Measurements from ENCODE around the gene RNF115.
"Not testable (repeated sequence)": the region's sequence is repeated elsewhere in the genome, so short reads cannot be mapped to it uniquely, and the experiment has no call there.

Gene RNF115

DNA sequence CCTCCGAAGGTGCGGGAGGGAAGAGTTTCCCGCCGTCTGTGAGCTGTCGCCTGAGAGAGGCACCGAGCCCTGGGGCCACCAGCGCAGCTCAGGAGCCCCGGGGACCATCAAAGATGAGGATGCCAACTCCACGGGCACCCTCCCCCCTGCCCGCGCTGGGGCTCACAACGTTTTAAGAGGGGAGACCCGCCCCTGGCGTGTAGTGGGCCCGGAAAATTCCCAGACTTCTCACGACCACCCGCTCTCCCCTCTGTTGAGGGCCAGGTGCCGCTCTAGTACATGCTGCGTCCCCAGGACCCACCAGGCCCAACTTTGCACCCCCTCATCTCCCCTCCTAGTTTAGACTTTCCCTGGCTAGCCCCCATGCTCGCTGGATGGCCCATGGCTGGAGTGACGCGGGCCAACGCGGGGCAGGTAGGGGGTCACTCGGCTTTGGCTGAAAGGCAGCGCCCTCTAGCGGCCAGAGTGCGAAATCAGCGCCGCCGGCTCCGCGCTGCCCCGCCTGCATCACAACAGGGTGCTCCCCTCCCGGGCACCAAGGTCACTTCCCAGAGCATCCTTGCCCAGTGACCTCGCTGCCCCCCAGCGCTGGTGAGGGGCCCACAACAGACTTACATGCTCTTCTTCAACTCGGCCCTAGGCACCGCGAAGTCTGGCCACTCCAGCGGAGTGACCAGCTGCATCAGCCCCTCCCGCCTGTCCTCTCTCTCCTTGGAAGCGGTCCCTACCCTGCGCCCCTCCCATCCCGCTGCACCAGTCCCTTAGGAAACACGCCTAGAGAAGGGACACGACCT lies 102.8 kb downstream of the RNF115 start:
- ChIA-PET POLR2A (interaction anchor here (1.9 kb wide), 1 partner anchor 103 kb away, joined by 7 read pairs; the partner anchor contains the start of genes POLR3C and RNF115), CTCF (interaction anchor here (0.6 to 2.0 kb wide), 6 partner anchors 8 to 124 kb away, joined by 3 to 8 read pairs (median 4); no protein-coding TSS in a partner anchor)
- TF ChIP-seq, protein P1, sequence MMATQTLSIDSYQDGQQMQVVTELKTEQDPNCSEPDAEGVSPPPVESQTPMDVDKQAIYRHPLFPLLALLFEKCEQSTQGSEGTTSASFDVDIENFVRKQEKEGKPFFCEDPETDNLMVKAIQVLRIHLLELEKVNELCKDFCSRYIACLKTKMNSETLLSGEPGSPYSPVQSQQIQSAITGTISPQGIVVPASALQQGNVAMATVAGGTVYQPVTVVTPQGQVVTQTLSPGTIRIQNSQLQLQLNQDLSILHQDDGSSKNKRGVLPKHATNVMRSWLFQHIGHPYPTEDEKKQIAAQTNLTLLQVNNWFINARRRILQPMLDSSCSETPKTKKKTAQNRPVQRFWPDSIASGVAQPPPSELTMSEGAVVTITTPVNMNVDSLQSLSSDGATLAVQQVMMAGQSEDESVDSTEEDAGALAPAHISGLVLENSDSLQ (IDR thresholded peaks at IDR 0.05) = no peak
- TF ChIP-seq FOXK2 (IDR thresholded peaks at IDR 0.05) (no peak), HDGF (IDR thresholded peaks at IDR 0.05; ENCODE audit: borderline replicate concordance) (no peak)
- DNase-seq (ENCODE audit: extremely low spot score) = peak; percentile 91

DNA sequence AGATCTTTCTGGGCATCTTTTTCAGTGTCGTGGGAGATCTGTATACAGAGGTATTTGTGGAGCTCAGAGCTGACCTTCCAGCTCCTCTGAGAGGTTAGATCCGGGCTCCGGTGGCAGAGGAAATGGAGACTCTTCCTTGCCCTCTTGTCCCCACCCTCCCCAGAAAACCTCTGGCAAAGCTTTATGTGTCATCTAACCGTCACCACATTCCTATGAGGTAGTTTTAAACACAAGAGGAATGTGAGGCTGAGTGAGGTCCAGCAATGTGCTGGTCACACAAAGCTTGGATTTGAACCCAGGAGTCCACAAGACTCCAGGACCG lies 103.4 kb downstream of the RNF115 start:
- no peak for DNase-seq (ENCODE audit: extremely low spot score)
- CTCF ChIA-PET = interaction anchor here (0.9 to 2.0 kb wide), 4 partner anchors 11 to 124 kb away, joined by 3 to 8 read pairs (median 4); no protein-coding TSS in a partner anchor
- POLR2A ChIA-PET = interaction anchor here (1.9 kb wide), 1 partner anchor 104 kb away, joined by 7 read pairs; the partner anchor contains the start of genes POLR3C and RNF115
- TF ChIP-seq ELF4 (IDR thresholded peaks at IDR 0.05) (no peak), CTBP1 (IDR thresholded peaks at IDR 0.05; ENCODE audit: borderline replicate concordance) (no peak), NFRKB (IDR thresholded peaks at IDR 0.05) (no peak), ZNF384 (IDR thresholded peaks at IDR 0.05) (no peak), FOXK2 (IDR thresholded peaks at IDR 0.05) (no peak), TARDBP (IDR thresholded peaks at IDR 0.05) (no peak), SUZ12 (IDR thresholded peaks at IDR 0.05) (no peak), FOXA1 (IDR thresholded peaks at IDR 0.05) (no peak), L3MBTL2 (conservative IDR thresholded peaks at IDR 0.05) (no peak), HDGF (IDR thresholded peaks at IDR 0.05; ENCODE audit: borderline replicate concordance) (no peak), LEF1 (IDR thresholded peaks at IDR 0.05; ENCODE audit: borderline replicate concordance) (no peak), BHLHE40 (IDR thresholded peaks at IDR 0.05; ENCODE audit: borderline replicate concordance) (no peak)
- TF ChIP-seq, protein P1 (IDR thresholded peaks at IDR 0.05) = no peak

DNA sequence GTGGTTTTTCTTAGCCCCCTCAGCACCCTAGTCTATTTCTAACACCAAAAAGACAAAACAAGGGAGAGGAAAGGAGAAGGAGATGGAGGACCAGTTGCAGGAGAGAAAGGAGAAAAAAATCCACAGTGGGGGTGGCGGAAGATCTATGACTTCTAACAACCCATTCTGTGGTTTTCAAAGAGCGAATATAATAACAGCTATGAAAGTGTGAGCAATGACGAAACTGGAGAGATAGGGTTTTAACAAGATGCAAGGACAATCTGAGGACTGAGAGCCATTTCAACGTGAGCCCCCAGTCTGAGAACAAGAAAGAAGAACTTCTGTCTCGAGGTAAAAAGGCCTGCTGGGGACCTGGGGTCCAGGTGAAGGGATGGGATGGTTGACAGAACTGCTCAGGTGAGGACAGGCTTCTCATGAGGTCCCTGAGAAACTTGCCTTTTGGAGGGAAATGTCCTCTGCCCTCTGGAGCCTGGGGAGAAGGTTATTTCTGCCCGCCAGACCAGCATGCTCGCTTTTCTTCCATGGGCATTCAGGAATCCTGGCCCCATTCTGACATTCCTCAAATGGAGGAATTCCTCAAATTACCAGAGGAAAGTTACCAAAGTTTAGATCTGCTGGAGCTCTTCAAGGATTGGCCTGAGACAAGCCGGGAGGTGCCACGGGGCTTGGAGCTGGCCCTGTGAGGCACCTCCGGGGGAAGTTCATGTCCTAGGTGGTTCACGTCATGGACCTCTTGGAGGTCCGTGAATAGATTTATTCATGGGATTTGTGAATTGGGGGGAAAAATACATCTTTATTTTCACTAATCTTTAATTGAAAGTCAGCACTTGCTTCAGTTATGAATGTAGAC lies 104.4 kb downstream of the RNF115 start, which contains the start of gene CD160:
CD160 (plus strand) TSS at position 270 of the 850 bp plus-strand sequence. CDS start 8,829 bp downstream, outside the sequence.
- CTCF ChIA-PET = interaction anchor here (1.1 kb wide), 2 partner anchors 19 to 32 kb away, joined by 3 to 4 read pairs; no protein-coding TSS in a partner anchor
- no peak for TF ChIP-seq FOXK2 (IDR thresholded peaks at IDR 0.05)
- TF ChIP-seq L3MBTL2 (conservative IDR thresholded peaks at IDR 0.05) = no peak
- TF ChIP-seq FOXA1 (IDR thresholded peaks at IDR 0.05) = no peak
- TF ChIP-seq HDGF (IDR thresholded peaks at IDR 0.05; ENCODE audit: borderline replicate concordance) = no peak
- TF ChIP-seq, protein P1 (IDR thresholded peaks at IDR 0.05) = no peak
- no peak for TF ChIP-seq ARNT (IDR thresholded peaks at IDR 0.05)
- TF ChIP-seq TARDBP (IDR thresholded peaks at IDR 0.05) = no peak
- no peak for TF ChIP-seq ZNF384 (IDR thresholded peaks at IDR 0.05)
- TF ChIP-seq SUZ12 (IDR thresholded peaks at IDR 0.05) = no peak
- TF ChIP-seq ELF4 (IDR thresholded peaks at IDR 0.05) = no peak
- no peak for TF ChIP-seq FOXM1 (IDR thresholded peaks at IDR 0.05; ENCODE audit: borderline replicate concordance)
- no peak for TF ChIP-seq BHLHE40 (IDR thresholded peaks at IDR 0.05; ENCODE audit: borderline replicate concordance)
- no peak for TF ChIP-seq LEF1 (IDR thresholded peaks at IDR 0.05; ENCODE audit: borderline replicate concordance)
- no peak for TF ChIP-seq CTBP1 (IDR thresholded peaks at IDR 0.05; ENCODE audit: borderline replicate concordance)
- TF ChIP-seq SP1 (IDR thresholded peaks at IDR 0.05) = no peak
- TF ChIP-seq NFRKB (IDR thresholded peaks at IDR 0.05) = no peak
- DNase-seq (ENCODE audit: extremely low spot score) = no peak
- POLR2A ChIA-PET = interaction anchor here (1.9 kb wide), 1 partner anchor 105 kb away, joined by 7 read pairs; the partner anchor contains the start of genes POLR3C and RNF115

DNA sequence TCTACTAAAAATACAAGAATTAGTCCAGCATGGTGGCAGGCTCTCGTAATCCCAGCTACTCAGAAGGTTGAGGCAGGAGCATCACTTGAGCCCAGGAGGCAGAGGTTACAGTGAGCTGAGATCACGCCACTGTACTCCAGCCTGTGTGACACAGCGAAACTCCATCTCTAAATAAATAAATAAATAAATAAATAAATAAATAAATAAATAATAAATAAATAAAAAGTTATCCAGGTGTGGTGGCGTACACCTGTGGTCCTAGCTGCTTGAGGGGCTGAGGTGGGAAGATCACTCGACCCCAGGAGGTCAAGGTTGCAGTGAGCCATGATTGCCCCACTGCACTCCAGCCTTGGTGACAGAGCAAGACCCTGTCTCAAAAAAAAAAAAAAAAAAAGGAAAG lies 105.4 kb downstream of the RNF115 start:
- CTCF ChIA-PET; POLR2A ChIA-PET; DNase-seq (ENCODE audit: extremely low spot score): not testable (repeated sequence)

DNA sequence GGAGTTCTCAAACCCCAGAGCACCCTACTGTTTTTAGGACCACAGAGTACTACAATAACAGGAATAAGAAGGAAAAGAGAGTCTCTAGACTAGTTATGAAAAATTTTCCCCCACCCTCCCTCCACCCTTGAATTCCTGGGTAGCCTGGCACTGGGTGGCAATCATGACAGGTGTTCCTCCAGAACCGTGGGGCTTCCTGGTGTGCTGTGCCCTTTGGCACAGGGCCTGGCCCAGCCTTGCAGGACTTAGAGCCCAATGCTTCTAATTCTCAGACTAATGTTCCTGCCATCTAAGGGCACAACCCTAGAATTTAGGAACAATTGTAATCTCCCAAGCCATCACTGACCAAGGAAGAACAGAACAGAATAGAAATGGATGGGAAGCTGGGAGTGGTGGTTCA lies 106.1 kb downstream of the RNF115 start:
- ChIA-PET CTCF (no interaction called here), POLR2A (no interaction called here)
- TF ChIP-seq HDGF (IDR thresholded peaks at IDR 0.05; ENCODE audit: borderline replicate concordance) (no peak), ELF4 (IDR thresholded peaks at IDR 0.05) (no peak), NFRKB (IDR thresholded peaks at IDR 0.05) (no peak), FOXM1 (IDR thresholded peaks at IDR 0.05; ENCODE audit: borderline replicate concordance) (no peak), ARNT (IDR thresholded peaks at IDR 0.05) (no peak), ZNF384 (IDR thresholded peaks at IDR 0.05) (no peak), CTBP1 (IDR thresholded peaks at IDR 0.05; ENCODE audit: borderline replicate concordance) (no peak), TARDBP (IDR thresholded peaks at IDR 0.05) (no peak), SUZ12 (IDR thresholded peaks at IDR 0.05) (no peak), BHLHE40 (IDR thresholded peaks at IDR 0.05; ENCODE audit: borderline replicate concordance) (no peak), FOXA1 (IDR thresholded peaks at IDR 0.05) (no peak), FOXK2 (IDR thresholded peaks at IDR 0.05) (no peak), LEF1 (IDR thresholded peaks at IDR 0.05; ENCODE audit: borderline replicate concordance) (no peak), L3MBTL2 (conservative IDR thresholded peaks at IDR 0.05) (no peak), SP1 (IDR thresholded peaks at IDR 0.05) (no peak)
- TF ChIP-seq, protein P1 (IDR thresholded peaks at IDR 0.05) = no peak
- no peak for DNase-seq (ENCODE audit: extremely low spot score)
